Stimulated activated CD4-positive, alpha-beta T cell treated with anti-CD3 and anti-CD28 coated beads, Interleukin-15, amount 100 ng/mL, for 24 hours (primary cell): ENCODE results near the gene TTLL1.
A peak's percentile ranks its signal among the peaks of the same experiment; 100 is the strongest.
"Not testable (repeated sequence)": the region's sequence is repeated elsewhere in the genome, so short reads cannot be mapped to it uniquely, and the experiment has no call there.

ENCODE experiments used
- DNase-seq: peaks from one replicate; pipeline ENCODE4 v3.0.0-alpha.2; 2020

Gene TTLL1

DNA sequence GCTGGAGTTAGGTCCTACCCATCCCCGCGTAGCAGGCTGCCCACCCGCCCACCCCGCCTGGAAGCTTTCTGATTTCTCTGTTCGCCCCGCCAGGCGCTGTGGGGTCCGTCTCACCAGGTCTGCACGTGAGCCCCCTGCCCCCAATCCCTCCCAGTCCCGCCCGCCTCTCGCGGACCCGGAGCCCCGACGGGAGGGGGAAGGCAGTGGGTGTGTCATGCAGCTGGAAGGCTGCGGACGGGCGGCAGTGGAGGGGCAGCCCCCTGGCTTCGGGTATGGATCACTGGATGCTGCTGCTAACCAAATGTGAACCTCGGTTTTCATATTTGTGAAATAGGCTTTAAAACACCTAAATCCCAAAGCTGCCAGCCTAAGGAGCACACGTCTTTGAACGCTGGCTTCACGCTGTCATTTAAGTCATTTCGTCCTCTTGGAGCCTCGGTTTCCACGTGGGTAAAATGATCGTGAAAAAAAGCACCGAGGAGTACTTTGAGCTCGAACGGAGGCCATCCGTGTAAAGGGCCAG, 20.8 kb upstream of the TTLL1 start:
- DNase-seq = no peak

GRCh38 chr22:43109511-43109910, 20.3 kb upstream of the TTLL1 start:
- DNase-seq = no peak

GRCh38 chr22:43106302-43106701, 17.1 kb upstream of the TTLL1 start:
- no peak for DNase-seq

GRCh38 chr22:43104950-43105349, 15.8 kb upstream of the TTLL1 start:
- DNase-seq = not testable (repeated sequence)

DNA sequence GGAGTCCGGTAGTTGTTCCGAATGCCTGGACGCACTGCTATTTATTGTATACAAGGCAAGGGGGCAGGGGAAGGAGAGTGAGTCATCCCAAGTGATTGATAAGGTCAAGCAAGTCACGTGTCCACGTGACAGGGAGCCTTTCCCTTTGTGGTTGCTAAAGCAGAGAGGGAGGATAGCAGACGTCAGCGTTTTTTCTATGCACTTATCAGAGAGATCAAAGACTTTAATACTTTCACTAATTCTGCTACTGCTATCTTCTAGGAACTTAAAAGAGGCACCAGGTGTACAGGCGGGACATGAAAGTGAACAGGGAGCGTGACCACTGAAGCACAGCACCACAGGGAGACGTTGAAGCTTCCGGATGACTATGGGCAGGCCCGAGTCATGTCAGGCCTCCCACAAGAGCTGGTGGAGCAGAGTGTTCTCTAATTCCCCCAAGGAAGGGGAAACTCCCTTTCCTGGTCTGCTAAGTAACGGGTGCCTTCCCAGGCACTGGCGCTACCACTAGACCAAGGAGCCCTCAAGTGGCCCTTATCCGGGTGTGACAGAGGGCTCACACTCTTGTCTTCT, 14.9 kb upstream of the TTLL1 start:
- peak; percentile 31 for DNase-seq

GRCh38 chr22:43101306-43101705, 12.1 kb upstream of the TTLL1 start:
- DNase-seq = no peak

- no peak for DNase-seq
These were observed 11.0 kb upstream of the TTLL1 start for GRCh38 chr22:43100225-43100624.

GRCh38 chr22:43099095-43099494, 9.9 kb upstream of the TTLL1 start:
- no peak for DNase-seq

- DNase-seq = no peak
These were observed 9.2 kb upstream of the TTLL1 start for GRCh38 chr22:43098356-43098755.

GRCh38 chr22:43096420-43096819, 7.2 kb upstream of the TTLL1 start:
- no peak for DNase-seq

DNA sequence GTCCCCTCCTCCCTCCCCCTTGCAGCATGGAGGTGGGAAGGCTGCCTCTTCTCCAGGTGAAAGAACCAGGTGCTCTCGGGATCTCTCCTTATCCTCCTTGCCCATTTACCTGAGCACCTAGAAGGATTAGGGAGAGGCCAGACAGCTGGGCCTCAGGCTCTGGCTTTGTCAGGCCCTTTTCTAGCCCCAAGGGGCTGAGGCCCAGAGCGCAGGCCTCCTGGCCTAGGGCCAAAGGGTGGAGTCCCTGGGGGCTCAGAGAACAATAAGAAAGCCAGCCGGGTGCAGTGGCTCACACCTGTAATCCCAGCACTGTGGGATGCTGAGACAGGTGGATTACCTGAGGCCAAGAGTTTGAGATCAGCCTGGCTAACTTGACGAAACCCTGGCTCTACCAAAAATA, 5.4 kb upstream of the TTLL1 start:
- no peak for DNase-seq

GRCh38 chr22:43094085-43094484, 4.9 kb upstream of the TTLL1 start:
- no peak for DNase-seq

- no peak for DNase-seq
These were observed 2.9 kb upstream of the TTLL1 start for GRCh38 chr22:43092085-43092484.

DNA sequence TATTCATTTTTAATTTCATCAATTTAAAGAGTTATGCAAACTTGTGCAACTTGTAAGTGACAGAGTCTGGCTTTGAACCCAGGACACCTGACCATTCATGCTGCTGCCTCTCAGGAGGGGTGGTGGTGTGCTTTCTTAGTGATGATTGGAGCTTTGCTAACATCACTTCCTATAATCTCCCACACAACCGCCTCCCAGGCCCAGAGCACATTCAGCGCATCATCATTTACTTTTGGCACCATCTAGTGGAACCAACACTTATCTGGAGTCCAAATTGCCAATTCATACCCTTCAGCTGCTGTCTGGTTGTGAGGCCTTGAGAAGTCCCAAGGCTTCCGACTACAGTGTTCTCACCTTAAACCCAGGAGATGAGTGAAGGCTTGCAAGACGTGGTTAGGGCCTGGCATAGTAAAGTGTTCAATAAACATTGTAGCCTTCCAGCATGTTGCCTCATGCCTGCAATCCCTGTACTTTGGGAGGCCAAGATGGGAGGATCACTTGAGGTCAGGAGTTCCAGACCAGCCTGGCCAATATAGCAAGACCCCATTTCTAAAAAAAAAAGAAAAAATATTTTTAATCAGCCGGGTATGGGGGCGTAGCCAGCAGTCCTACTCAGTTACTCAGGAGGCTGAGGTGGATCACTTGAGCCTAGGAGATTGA, 1.1 kb upstream of the TTLL1 start:
- DNase-seq = peak; percentile 69

DNA sequence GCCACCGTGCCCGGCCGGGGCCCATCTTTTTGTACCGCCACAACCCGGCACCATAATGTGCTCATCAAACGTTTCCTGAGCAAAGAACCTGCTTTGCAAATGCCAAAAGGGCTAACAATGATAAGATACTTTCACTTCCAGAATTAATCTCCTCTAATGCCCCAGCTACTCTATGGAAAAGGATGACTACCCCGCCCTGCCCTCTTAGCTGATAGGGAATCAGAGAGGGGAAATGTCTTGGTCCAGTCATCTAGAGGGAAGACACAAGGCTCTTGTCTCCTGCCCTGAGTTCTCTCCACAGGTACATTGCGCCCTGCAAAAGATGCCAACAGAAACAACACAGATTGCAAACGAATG, 586 bp downstream of the TTLL1 start:
- peak; percentile 25 for DNase-seq

DNA sequence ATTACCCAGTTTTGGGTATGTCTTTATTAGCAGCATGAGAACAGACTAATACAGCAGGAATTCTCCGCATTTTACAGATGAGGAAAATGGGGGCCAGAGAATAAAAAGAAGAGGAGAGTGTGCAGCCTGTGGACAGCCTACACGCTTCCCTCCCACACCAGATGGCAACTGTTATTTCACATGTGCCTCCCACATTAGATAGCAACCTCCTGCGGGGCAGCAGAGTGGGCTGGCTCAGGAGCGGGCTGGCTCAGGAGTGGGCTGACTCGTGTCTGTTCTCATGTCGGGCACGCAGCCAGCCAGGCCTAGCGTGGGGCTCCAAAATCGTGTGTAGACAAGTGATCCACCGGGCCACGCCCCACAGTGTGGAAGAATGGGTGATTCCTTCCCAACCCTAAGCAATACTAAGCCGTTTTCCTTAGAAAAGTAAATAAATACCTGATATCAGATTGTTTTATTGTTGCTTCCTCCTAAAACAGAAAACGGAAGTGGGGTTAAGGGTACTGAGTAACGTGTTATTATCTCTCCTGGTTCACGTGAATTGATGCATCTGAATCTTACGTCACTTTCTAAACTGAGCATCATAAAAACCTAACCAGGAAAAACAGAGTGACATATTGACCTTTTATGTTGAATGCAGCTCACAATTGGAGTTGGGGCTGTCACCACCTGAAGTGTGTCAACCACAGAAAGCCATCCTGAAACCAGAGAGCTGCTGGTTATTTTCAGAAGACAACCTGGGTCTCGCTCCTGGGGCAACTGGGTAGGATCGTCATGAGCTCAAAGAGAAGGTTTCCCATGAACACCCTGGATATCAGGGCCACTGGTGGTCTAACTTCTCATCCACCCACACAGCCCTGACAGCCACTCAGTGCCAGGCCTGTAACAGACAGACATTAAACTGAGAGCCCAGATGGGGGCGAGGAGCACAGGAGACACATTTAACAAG, 3.3 kb downstream of the TTLL1 start:
- DNase-seq = no peak

GRCh38 chr22:43081968-43082367, 7.2 kb downstream of the TTLL1 start:
- no peak for DNase-seq

DNA sequence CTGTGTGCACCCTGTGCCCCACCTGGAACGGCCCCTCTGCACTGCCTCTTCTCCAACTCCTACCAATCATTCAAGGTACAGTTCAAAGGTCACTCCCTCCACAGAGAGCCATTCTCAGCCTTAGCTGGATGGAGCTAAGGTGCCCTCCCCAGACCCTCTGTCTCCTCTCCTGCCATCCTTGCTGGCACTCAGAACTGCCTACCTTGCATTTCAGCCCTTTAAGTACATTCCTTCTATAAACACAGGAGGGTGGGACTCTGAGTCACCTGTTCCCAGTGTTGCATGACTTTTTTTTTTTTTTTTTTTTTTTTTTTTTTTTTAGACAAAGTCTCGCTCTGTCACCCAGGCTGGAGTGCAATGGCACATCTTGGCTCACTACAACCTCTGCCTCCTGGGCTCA, 8.6 kb downstream of the TTLL1 start:
- DNase-seq = no peak

GRCh38 chr22:43079742-43080141, 9.4 kb downstream of the TTLL1 start:
- DNase-seq = no peak

DNA sequence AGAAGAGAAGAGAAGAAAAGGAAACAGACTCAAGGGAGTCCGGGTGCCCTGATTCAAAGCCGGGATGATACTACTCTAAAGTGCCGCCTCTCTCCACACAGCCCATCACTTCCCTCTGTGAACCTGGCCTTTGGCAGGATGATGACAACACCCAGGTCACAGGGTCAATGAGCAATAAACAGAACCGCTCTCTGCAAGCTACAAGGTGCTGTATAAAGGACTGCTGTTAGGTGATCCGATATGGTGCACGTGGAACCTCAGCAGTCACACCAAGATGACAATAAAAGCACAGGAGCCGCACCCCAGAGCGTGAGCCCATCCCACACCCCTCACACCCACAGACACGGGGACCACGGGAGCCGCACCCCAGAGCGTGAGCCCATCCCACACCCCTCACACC, 10.7 kb downstream of the TTLL1 start:
- DNase-seq = no peak

- no peak for DNase-seq
These were observed 11.9 kb downstream of the TTLL1 start for GRCh38 chr22:43077121-43077877.

- DNase-seq = no peak
These were observed 22.3 kb downstream of the TTLL1 start for GRCh38 chr22:43066844-43067385.

DNA sequence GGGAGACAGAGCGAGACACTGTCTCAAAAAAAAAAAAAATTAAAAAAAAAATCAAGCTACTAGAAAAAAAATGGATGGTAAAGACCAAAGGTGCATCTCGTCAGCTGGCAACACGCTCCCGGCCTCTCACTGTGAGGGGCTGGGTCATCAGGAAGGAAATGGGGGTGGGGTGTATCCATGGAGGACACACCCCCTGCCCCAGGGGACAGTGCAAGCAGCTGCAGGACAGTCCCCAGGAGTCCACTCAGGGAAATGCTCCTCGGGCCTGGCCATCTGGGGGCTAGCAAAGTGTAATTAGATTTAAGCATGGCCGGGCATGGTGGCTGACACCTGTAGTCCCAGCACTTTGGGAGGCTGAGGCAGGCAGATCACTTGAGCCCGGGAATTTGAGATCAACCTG, 23.1 kb downstream of the TTLL1 start:
- DNase-seq = no peak
